HG03565 (cell line): ENCODE results near the gene DNAJB1.
"Not testable (repeated sequence)": the region's sequence is repeated elsewhere in the genome, so short reads cannot be mapped to it uniquely, and the experiment has no call there.

Experiments used
- ATAC-seq: cut with Tn5 transposase; IDR thresholded peaks from one replicate; pipeline ENCODE4 v1.9.1; 2021; ENCODE audit warnings: mild to moderate bottlenecking, moderate library complexity; ENCODE audit not compliant: unreplicated experiment

DNAJB1 gene

GRCh38 chr19:14525729-14526128, 7.5 kb upstream of the DNAJB1 start:
- no peak for ATAC-seq

- ATAC-seq = no peak
Measured at GRCh38 chr19:14520543-14520942, 2.3 kb upstream of the DNAJB1 start.

- ATAC-seq = no peak
Measured at GRCh38 chr19:14519860-14520407, 1.7 kb upstream of the DNAJB1 start.

- ATAC-seq = no peak
Measured at GRCh38 chr19:14519245-14519859, 1.2 kb upstream of the DNAJB1 start.

GRCh38 chr19:14517446-14517839, 754 bp downstream of the DNAJB1 start:
- no peak for ATAC-seq

GRCh38 chr19:14516746-14517438, 1.3 kb downstream of the DNAJB1 start:
- ATAC-seq = no peak

- ATAC-seq = no peak
Measured at GRCh38 chr19:14516048-14516534, 2.1 kb downstream of the DNAJB1 start.

GRCh38 chr19:14515501-14516047, 2.6 kb downstream of the DNAJB1 start:
- ATAC-seq = no peak

- ATAC-seq = no peak
Measured at GRCh38 chr19:14514215-14514863, 3.9 kb downstream of the DNAJB1 start.

GRCh38 chr19:14512406-14512961, 5.7 kb downstream of the DNAJB1 start:
- no peak for ATAC-seq

- no peak for ATAC-seq
Measured at GRCh38 chr19:14511229-14511593, 7.0 kb downstream of the DNAJB1 start.

GRCh38 chr19:14510311-14511228, 7.6 kb downstream of the DNAJB1 start:
- ATAC-seq = no peak

GRCh38 chr19:14507704-14508542, 10.3 kb downstream of the DNAJB1 start:
- ATAC-seq = no peak

GRCh38 chr19:14505488-14506239, 12.5 kb downstream of the DNAJB1 start:
- no peak for ATAC-seq

- not testable (repeated sequence) for ATAC-seq
Measured at GRCh38 chr19:14504575-14504974, 13.6 kb downstream of the DNAJB1 start.

GRCh38 chr19:14503285-14503684, 14.9 kb downstream of the DNAJB1 start:
- no peak for ATAC-seq

- no peak for ATAC-seq
Measured at GRCh38 chr19:14502334-14503092, 15.7 kb downstream of the DNAJB1 start.
